Measurements from ENCODE around the gene C5orf63. TPM values are rescaled to one million over a fixed set of nuclear protein-coding genes. Genes with fewer than 3 reads are reported as not detected.

Gene C5orf63
- total RNA-seq, 1 donor from 2014 or later: 10.3 TPM

DNA sequence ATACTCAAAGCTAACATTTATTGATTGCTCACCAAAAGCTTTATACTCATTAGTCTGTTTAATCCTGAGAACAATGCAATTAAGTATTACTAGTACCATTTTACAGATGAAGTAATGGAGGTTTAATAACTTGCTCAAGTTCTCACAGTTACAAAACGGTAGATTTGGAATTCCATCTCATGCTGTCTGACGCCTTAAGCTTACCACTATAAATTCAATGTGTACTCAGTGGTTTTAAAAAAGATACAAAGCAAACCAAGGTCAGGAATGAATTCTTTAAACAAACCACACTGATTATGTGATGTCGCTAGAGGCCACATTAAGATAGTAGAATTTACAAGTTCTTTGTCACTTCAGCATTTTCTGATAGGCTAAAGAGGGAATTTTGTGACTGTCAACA is 1.2 kb upstream of the C5orf63 start:
- no peak for DNase-seq
- Histone ChIP-seq H3K36me3 (no peaks in the 10 kb centered on the region), H3K9me3 (replicated peaks) (no peaks in the 10 kb centered on the region), H3K4me1 (peaks cover 44% of the 10 kb centered on the region), H3K4me3 (no peak overlapping the region), H3K27ac (replicated peaks) (no peak overlapping the region), H3K27me3 (ENCODE audit: low read depth) (no peaks in the 10 kb centered on the region)
- intact Hi-C loops (cut with micrococcal nuclease): no loop called here
- TF ChIP-seq, protein P1, sequence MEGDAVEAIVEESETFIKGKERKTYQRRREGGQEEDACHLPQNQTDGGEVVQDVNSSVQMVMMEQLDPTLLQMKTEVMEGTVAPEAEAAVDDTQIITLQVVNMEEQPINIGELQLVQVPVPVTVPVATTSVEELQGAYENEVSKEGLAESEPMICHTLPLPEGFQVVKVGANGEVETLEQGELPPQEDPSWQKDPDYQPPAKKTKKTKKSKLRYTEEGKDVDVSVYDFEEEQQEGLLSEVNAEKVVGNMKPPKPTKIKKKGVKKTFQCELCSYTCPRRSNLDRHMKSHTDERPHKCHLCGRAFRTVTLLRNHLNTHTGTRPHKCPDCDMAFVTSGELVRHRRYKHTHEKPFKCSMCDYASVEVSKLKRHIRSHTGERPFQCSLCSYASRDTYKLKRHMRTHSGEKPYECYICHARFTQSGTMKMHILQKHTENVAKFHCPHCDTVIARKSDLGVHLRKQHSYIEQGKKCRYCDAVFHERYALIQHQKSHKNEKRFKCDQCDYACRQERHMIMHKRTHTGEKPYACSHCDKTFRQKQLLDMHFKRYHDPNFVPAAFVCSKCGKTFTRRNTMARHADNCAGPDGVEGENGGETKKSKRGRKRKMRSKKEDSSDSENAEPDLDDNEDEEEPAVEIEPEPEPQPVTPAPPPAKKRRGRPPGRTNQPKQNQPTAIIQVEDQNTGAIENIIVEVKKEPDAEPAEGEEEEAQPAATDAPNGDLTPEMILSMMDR (IDR thresholded peaks at IDR 0.05; ENCODE audit: borderline replicate concordance): no peak

DNA sequence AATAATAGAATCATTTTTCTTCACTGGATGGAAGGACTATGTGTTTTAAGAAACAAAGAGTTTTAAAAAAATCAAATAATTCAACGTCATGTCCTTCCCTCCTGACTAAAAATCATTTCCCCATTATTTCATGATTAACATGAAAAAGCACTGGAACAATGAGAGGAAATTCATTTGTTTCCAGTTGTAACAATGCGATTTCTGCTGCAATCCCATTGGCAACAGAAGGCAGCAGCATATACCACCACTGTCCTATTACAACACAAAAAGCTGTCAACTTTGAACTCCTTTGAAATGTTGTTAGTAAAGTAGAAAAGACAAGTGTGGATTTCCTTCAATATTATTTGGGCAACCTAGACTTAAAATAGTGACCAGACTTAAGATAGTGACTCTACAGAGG is 3.1 kb downstream of the C5orf63 start:
- TF ChIP-seq, protein P1 (IDR thresholded peaks at IDR 0.05; ENCODE audit: borderline replicate concordance): peak; percentile 10
- no peak for DNase-seq
- Histone ChIP-seq H3K27me3 (ENCODE audit: low read depth) (no peaks in the 10 kb centered on the region), H3K4me1 (peaks cover 50% of the 10 kb centered on the region), H3K9me3 (replicated peaks) (no peaks in the 10 kb centered on the region), H3K4me3 (no peak overlapping the region), H3K36me3 (no peaks in the 10 kb centered on the region), H3K27ac (replicated peaks) (peak overlapping the region; percentile 47)
- intact Hi-C loops (cut with micrococcal nuclease): no loop called here

DNA sequence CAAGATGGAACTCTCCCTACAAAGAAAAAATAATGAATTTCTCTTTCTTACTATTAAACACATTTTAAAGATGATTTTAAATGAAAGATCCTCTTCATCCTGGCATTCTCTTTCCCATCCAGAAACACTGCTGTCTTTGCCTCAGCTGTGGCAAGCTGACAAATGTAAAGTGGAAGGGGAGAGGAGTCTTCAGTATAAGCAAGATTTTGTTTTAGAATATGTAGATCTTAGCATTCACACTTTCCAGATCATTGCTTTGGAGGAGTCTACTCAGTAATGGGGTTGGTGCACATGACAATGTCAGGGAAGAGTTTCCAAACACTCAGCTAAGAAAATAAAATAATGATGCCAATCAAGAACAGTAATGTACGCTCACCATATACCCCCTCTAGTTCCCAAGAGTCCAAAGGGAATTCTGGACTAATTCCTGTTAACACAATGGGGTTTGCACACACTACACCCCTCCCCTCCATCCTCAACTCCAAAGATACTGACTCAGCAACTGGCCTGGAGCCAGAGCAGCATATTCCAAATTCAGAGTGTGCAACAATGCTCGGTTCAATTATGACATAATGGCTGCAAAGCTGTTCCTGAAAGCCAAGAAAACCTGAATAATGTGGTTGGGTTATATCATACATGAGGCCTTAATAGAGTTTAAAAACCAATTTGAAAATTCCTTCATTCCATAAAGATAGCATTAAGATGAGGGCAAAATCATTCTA is 4.6 kb downstream of the C5orf63 start:
- TF ChIP-seq, protein P1 (IDR thresholded peaks at IDR 0.05; ENCODE audit: borderline replicate concordance): no peak
- Histone ChIP-seq H3K9me3 (replicated peaks) (no peaks in the 10 kb centered on the region), H3K36me3 (no peaks in the 10 kb centered on the region), H3K27me3 (ENCODE audit: low read depth) (no peaks in the 10 kb centered on the region), H3K4me1 (peaks cover 50% of the 10 kb centered on the region), H3K4me3 (no peak overlapping the region), H3K27ac (replicated peaks) (no peak overlapping the region)
- DNase-seq: peak; percentile 19
- intact Hi-C loops (cut with micrococcal nuclease): no loop called here

DNA sequence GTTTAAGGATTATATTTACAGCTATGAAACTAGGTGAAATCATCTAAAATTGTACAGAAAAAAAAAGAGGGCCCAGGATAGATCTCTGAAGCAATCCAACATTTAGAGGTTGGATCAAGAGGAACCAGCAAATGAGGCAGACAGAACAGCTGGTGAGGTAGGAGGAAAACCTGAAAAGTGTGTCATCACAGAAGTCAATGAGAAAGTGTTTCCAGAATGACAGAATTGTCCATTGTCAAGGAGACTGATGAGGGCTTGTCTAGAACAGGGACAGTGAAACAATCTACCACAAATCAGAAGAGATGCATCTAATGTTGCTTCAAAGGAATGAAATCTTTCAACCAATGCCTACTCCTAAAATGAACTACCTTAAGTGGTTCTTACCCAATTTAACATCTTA is 6.6 kb downstream of the C5orf63 start:
- TF ChIP-seq, protein P1 (IDR thresholded peaks at IDR 0.05; ENCODE audit: borderline replicate concordance): no peak
- intact Hi-C loops (cut with micrococcal nuclease): no loop called here

DNA sequence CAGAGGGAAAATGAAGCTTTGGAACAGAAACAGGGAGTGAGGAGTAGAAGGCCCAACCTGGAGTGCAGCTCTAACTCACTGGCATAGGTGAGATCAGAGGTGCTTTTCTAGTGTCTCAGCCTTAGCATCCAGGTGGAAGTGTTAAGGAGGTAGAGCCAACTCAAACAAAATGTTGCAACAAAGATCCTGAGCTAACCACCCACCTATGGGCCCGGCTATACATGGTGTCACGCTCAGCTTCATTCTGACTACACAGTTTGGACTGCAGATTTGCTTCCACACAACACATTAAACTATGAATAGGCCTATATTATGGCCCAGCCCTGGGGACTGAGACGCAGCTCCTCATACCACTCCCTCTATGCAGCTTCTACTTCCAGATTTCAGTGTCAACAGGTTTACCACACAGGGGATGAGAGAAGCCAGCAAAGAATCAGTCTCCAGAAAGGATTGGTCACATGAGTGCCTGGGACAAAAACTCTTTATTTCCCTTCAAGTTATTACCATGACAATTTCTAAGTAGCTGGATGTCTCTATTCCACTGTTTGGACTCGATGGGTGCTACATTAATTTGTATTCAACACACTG is 9.0 kb downstream of the C5orf63 start:
- DNase-seq: no peak
- Histone ChIP-seq H3K27me3 (ENCODE audit: low read depth) (no peaks in the 10 kb centered on the region), H3K9me3 (replicated peaks) (no peaks in the 10 kb centered on the region), H3K36me3 (no peaks in the 10 kb centered on the region), H3K4me1 (peaks cover 13% of the 10 kb centered on the region), H3K4me3 (no peak overlapping the region), H3K27ac (replicated peaks) (no peak overlapping the region)
- intact Hi-C loops (cut with micrococcal nuclease): no loop called here
- TF ChIP-seq, protein P1 (IDR thresholded peaks at IDR 0.05; ENCODE audit: borderline replicate concordance): no peak

More for the DNA sequence above, 6.6 kb downstream of the C5orf63 start:
- no peak for DNase-seq
- Histone ChIP-seq H3K36me3 (no peaks in the 10 kb centered on the region), H3K9me3 (replicated peaks) (no peaks in the 10 kb centered on the region), H3K27me3 (ENCODE audit: low read depth) (no peaks in the 10 kb centered on the region), H3K27ac (replicated peaks) (no peak overlapping the region), H3K4me3 (no peak overlapping the region), H3K4me1 (peaks cover 32% of the 10 kb centered on the region)
